ENCODE measurements around the gene PKM.
"Not testable (repeated sequence)": the region's sequence is repeated elsewhere in the genome, so short reads cannot be mapped to it uniquely, and the experiment has no call there.

Gene PKM

GRCh38 chr15:72231066-72231832 is at the start of gene PKM:
PKM (minus strand) TSS chr15:72231190; CDS start chr15:72219097, 12,093 bp downstream.
- DNase-seq (ENCODE audit: low read depth) = peak; percentile 99

DNA sequence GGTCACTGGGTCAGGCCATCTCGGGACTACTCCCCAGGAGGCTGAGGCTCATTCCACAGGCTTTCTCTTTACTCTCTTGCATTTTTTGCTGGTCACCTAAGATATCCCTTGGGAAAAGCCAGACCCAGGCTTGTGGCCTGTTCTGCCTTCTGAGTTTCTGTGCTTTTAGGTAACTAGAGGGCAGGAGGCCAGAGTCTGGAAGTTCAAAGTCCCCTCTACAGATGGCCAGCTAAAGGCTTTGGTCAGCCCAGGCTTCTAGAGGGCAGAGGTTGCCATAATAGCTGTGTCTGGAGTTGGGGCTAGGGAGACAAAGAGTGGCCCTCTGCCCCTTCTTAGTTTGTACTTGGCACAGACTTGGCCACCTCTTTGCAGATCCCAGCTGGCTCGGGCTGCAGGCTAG is 49.8 kb upstream of the PKM start:
- no peak for DNase-seq (ENCODE audit: low read depth)

DNA sequence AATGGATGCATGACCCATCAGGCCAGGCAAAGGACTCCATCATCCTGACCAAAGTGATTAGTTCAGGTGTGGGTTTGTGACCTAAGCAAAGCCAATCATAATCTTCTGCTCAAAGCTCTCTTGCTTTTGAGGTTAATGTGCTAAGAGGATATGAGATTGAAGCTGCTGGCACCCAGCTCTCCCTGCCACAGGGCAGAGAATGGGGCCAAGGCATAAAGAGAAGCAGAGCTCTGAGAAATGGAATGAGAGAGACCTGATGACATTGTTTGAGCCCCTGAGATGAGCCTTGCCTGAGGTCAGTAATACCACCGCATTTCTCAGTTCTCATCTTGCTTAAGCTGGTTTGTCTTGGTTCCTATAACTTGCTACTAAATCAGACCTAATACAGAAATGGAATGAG is 47.7 kb upstream of the PKM start:
- DNase-seq (ENCODE audit: low read depth) = no peak

DNA sequence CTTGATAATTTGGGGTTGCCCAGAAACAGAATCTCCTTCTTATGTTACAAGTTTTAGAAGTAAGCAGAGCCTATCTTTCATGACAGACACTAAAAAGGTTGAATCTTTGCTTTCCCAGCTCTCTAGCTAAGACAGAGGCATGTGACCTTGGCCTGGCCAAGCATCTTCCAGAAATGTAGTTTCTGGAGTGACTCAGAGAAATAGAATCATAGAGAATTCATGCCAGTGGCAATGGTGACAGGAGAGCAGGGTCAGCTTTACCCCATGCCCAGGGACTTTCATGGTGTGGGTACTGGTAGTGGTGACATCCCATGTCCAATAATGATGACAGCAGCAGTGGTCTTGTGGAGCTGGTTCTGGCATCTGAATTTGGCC is 45.3 kb upstream of the PKM start:
- DNase-seq (ENCODE audit: low read depth) = peak; percentile 25

DNA sequence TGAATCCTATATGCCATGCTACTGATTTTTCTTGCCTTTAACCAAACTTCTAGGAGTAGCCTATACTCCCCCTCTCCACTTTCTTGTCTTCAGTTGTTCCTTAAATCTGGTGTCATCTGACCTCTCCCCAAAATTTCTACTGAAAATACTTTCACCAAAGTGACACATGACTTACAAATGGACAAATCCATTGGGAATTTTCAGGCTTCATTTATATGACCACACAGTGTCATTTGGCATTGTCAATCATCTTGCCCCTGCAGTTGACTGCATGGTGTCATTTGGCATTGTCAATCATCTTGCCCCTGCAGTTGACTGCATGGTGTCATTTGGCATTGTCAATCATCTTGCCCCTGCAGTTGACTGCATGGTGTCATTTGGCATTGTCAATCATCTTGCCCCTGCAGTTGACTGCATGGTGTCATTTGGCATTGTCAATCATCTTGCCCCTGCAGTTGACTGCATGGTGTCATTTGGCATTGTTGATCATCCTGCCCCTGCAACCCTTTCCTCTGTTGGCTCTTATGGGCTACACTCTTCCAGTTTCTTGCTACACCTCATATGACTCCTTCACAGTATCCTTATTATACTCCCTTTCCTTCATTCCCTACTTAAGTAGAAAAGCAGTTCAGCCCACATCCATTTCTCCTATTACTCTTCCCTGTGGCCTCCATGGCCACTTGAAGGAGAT is 44.8 kb upstream of the PKM start:
- not testable (repeated sequence) for DNase-seq (ENCODE audit: low read depth)

- DNase-seq (ENCODE audit: low read depth) = no peak
Measured at GRCh38 chr15:72272997-72273352, 42.0 kb upstream of the PKM start.

DNA sequence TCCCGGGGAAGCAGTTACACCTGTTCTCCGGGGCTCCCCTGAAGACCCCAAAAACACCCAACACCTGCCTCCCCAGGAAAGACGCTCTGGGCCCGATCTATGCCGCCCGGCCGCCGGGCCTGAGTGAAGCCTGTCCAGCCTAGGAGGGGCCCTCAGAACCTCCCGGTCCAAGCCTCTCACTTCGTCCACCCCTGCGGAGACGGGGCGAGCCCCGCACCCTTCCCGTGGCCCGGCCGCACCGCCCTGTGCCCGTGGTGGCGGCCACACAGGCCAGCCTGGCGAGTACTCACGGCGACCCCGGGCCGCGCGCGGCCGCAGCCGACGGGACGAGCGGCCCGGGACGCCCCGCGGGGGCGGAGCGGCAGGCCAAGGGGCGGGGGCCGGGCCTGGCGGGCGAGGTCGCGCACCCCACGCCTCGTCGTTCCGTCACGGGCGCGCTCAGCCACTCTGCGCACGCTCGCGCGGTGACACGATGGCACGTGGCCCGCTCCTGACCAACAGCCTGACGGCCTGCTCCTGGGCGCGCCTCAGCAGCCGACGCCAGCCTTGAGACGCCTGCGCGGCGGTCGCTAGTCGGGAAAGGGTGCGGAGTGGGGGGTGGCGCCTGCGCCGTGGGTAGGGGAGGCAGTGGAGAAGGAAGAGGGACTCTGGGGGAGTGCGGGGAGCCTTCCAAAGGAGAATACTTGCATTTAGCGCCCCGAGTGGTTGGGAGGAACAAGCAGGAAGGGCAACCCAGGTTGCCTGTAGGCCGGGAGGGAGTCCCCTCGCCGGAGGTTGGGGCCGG is 41.4 kb upstream of the PKM start, which contains the start of gene PARP6:
TSS of gene PARP6 (minus strand) at position 342 of the 784 bp plus-strand sequence. CDS start 5,077 bp downstream, outside the sequence.
- peak; percentile 99 for DNase-seq (ENCODE audit: low read depth)

GRCh38 chr15:72271895-72272212 is 40.9 kb upstream of the PKM start:
- DNase-seq (ENCODE audit: low read depth) = peak; percentile 26

GRCh38 chr15:72271221-72271620 is 40.2 kb upstream of the PKM start:
- DNase-seq (ENCODE audit: low read depth) = no peak

GRCh38 chr15:72269739-72270138 is 38.7 kb upstream of the PKM start:
- no peak for DNase-seq (ENCODE audit: low read depth)

DNA sequence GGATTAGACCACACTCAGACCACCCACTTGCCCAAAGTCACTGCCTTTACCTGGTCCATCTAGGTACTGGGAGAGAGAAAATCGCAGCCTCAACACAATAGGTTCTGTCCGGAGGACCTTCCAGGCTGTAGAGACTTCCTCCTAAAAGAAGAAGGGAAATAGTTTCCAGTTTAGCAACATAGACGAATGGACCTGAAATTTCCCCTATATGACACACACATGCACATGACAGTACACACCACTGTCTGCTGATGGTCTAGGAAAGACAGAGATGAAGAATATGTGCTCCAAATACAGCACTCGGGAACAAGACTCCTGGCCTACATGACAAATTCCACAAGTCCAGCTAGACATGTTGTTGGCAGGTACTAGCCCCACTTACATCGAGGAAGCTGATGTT is 34.0 kb upstream of the PKM start:
- no peak for DNase-seq (ENCODE audit: low read depth)

- no peak for DNase-seq (ENCODE audit: low read depth)
Measured at GRCh38 chr15:72252663-72253299, 21.8 kb upstream of the PKM start.

DNA sequence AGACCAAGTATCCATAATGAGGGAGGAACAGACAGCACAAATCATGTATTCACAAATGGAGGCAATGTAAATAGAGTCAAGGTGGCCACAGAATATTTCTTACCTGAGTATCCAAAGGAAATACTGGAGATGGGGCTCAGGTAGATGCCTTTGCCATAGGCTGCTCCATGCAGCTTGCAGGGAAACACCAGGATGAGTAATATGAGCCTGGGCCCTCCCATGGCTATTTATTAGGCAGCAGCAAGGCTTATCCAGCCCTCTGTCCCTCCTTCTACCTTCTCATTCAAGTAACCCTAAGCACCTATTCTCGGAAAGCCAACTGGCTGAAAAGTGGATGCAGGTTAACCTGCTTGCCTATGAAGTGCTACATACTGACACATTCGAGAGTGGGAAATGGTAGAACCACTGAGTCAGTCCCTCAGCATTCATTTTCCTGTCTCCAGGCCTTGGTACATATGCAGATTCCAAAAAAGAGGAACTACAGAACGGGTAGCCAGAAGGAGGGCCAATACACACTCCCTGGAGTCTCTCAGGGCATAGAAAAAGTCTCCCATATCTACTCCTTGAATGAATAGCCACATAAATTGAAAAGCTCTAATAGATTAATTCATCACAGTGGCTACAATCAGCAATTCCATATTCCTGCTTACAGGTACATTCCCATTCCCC is 18.3 kb upstream of the PKM start:
- DNase-seq (ENCODE audit: low read depth) = no peak

DNA sequence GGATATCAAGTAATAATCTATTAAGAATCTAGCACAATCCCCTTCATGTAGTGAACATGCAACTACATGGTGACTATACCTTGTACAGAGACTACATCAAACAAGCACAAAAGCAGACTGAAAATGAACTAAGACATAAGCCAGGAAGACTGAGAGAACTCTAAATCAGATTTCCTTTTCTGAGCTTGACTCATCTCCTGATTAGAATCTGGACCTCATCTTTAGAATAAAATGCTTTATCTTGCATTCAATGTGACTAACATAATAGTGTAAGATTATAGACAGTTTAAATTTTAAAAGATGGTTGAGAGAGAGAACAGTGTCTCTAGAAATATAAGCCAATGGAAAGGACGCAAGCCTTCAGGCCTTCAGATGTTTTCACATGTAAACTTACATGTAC is 17.5 kb upstream of the PKM start:
- no peak for DNase-seq (ENCODE audit: low read depth)

DNA sequence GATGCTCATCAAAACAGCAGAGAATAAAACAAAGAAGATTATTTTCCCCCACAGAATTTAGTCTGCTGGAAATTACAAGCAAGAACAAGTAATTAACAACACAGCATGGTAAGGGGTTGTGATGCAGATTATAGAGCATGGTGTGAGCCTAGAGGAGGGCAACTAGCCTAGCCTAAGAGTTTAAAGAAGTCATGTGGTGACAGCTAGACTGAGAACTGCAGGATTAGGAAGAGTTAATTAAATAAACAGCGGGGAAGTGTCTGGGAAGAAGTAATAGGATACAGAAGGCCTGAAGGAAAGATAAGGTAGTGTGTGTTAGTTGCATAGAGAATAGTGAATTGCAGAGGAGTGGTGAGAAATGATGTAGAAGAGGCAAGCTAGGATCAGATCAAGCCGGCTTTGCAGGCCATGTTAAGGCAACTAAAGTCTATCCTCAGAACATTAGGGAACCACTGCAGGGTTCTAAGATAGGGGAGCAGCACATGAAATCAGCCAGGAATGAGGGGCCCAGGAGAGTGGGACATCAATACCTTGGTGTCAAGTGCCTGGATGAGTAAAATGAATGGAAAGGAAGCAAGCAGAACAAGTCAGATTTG is 11.9 kb upstream of the PKM start:
- DNase-seq (ENCODE audit: low read depth) = no peak

- no peak for DNase-seq (ENCODE audit: low read depth)
Measured at GRCh38 chr15:72239652-72240051, 8.7 kb upstream of the PKM start.

DNA sequence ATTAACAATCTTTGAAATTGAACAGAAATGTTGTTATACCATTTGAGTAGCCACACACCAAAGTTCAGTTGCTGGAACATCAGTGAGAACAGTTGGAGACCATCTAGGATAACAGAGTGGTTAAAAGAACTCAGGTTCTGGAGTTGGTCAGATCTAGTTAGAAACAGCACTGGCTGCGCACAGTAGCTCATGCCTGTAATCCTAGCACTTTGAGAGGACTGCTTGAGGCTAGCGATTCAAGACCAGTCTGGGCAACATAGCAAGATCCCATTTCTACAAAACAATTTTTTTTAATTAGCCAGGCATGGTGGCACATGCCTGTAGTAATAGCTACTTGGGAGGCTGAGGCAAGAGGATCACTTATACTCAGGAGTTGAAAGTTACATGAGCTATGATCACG is 7.6 kb upstream of the PKM start:
- DNase-seq (ENCODE audit: low read depth) = no peak

- DNase-seq (ENCODE audit: low read depth) = no peak
Measured at GRCh38 chr15:72237853-72238224, 6.8 kb upstream of the PKM start.

- DNase-seq (ENCODE audit: low read depth) = peak; percentile 98
Measured at GRCh38 chr15:72237029-72237852, 6.3 kb upstream of the PKM start.

GRCh38 chr15:72236381-72237003 is 5.5 kb upstream of the PKM start:
- DNase-seq (ENCODE audit: low read depth) = no peak
